Head of caudate nucleus (tissue), 42 donors: ENCODE results near the gene ACADM.
A peak's percentile ranks its signal among the peaks of the same experiment; 100 is the strongest.
"Not testable (repeated sequence)": the region's sequence is repeated elsewhere in the genome, so short reads cannot be mapped to it uniquely, and the experiment has no call there.

Source experiments
- DNase-seq, 42 donors: peaks; one replicate each; pipeline versions ENCODE4 v3.0.0 to v3.0.0-alpha.2; 2020 to 2021; ENCODE audit warnings: mixed read lengths in 7 of 42
- intact Hi-C: fragments of 100-400 bp; cut with DNase I; formaldehyde crosslinking; loops from one replicate; pipeline ENCODE4 v1.15.0; 2022

Gene ACADM

DNA sequence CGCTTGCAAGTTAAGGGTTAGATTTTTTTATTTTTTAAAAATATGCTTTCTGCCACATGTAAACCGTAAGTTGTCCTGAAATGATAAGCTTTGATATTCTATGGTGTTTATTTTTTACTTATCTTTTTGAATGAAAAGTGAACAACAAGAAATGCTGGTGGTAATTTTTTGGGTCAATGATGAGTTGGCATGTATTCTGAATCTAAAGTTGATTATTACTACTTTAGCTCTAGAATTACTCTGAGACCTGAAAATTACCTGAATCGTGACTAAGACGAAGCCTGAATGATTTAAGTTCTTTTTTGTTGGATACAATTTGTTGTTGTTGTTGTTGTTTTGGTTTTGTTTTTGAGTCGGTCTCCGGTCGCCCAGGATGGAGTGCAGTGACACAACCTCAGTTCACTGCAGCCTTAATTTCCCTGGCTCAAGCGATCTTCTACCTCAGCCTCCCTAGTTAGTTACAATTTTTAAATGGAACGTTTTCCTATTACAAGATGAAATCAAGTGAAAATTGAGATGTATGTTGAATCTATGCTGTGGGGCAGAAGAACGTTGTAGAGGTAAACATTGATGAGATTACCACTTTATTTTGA lies 62.5 kb downstream of the ACADM start:
- intact Hi-C loops: loop anchor here (2.0 kb wide), 1 partner anchor 62 kb away; the partner anchor contains the start of gene ACADM
- DNase-seq: no peak

GRCh38 chr1:75787524-75787923 lies 63.0 kb downstream of the ACADM start:
- intact Hi-C loops: loop anchor here (2.0 kb wide), 1 partner anchor 63 kb away; the partner anchor contains the start of gene ACADM
- no peak for DNase-seq

- no peak for DNase-seq
- intact Hi-C loops: no loop called here
Measured at GRCh38 chr1:75789988-75790387, 65.5 kb downstream of the ACADM start.

- no peak for DNase-seq
- intact Hi-C loops: no loop called here
Measured at GRCh38 chr1:75791022-75791421, 66.5 kb downstream of the ACADM start.

GRCh38 chr1:75792091-75792490 lies 67.6 kb downstream of the ACADM start:
- no peak for DNase-seq
- intact Hi-C loops: no loop called here

GRCh38 chr1:75794382-75794781 lies 69.9 kb downstream of the ACADM start:
- intact Hi-C loops: no loop called here
- DNase-seq: no peak

DNA sequence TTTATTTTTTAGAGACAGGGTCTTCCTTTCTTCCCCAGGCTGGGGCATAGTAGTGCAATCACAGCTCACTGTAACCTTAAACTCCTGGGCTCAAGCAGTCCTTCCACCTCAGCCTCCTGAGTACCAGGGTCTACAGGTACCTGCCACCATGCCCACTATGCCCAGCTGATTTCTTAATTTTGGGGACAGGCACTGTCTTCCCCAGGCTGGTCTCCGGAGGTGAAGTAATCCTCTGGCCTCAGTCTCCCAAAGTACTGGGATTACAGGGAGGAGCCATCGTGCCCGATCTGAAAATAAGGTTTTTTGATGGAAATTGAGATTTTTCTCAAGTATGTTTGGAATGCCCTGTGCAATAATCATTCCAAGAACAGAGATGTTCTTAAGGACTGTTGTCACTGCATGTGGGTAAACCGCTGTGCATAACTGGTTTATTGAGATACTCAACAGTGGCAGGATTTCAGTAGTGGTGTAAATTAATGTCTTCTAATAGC lies 71.2 kb downstream of the ACADM start:
- DNase-seq: no peak
- intact Hi-C loops: no loop called here

- intact Hi-C loops: no loop called here
Measured at GRCh38 chr1:75796376-75797272, 72.1 kb downstream of the ACADM start, which contains the start of gene MSH4. Gene MSH4 (plus strand): TSS chr1:75796882. CDS start chr1:75796986, 104 bp downstream.

DNA sequence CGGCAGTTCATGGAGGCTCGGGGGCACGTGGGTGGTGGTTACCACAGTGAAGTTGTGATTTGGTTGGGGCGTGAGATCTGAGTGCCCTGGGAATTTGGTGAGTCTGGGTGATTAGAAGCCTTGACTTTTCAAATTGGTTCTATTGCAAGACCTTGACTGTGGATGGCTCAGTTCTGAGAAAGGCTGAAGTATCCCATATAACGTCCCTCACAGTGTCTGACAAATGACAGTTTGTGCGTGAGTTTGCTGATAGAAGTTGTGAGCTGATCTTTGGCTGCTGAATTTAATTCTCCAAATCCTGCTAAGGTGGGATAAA lies 72.7 kb downstream of the ACADM start:
- no peak for DNase-seq
- intact Hi-C loops: no loop called here

More at GRCh38 chr1:75796376-75797272, 72.1 kb downstream of the ACADM start, which contains the start of gene MSH4:
- peak in 7 of 42 donors; percentile 7 to 63 (median 20) for DNase-seq

GRCh38 chr1:75797606-75798216 lies 73.2 kb downstream of the ACADM start:
- intact Hi-C loops: no loop called here
- DNase-seq: no peak

GRCh38 chr1:75801480-75801879 lies 77.0 kb downstream of the ACADM start:
- DNase-seq, intact Hi-C loops: not testable (repeated sequence)

DNA sequence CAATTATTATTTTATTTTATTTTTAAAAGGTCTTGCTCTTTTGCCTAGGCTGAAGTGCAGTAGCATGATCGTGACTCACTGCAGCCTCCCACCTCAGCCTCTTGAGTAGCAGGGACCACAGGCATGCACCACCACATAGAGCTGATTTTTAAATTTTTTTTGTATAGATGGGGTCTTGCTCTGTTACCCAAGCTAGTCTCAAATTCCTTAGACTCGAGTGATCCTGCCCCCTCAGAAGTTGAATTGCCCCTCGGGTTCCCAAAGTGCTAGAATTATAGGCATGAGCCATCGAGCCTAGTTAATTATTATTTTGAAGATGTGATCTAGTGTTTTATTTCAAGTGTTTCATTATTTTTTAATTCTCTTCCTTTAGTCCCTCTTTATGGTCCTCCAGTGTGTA lies 84.4 kb downstream of the ACADM start:
- intact Hi-C loops: no loop called here
- no peak for DNase-seq

DNA sequence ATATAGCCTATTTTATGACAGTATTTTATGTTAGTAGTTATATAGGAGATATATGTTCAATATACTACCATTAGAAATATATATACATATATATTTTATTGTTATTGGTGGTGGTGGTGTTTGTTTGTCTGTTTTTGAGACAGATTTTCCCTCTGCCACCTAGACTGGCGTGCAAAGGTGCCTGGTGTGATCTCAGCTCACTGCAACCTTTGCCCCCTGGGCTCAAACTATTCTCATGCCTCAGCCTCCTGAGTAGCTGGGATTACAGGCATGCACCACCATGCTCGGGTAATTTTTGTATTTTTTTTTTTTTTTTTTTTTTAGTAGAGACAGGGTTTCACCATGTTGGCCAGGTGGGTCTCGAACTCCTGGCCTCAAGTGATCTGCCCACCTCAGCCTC lies 85.6 kb downstream of the ACADM start:
- DNase-seq, intact Hi-C loops: not testable (repeated sequence)

DNA sequence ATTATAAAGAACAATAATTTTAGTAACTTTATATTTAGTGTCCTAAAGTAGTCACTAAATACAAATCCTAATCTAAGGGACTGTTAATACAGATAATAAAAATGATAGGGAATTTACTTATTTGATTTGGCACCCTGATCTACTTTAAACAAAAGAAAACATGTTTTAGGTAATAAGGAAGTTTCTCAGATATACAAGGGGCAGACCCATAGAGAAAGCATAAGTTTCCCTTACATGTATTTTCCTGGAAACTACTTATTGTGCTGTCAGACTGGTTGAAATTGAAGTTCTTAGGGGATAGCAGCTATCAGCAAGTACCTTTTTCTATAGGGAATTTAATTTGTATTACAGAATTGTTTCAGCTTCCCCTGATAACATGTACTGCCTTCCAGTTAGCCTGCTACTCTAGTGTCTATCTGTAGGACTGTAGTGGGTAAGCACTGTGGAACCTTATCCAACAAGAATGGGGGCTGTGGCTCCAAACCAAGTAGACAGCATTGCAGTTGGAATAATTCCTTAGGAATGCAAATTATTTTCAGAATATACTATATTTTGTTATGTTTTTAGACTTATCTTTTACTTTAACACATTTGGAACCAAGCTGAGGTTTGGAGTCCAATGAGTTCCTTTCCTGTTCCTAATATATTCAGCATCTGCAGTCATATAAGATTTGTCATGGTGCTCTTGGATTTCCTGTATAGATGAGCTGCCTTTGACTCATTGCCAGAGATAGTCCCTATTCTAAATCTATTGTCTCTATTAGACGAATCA lies 86.9 kb downstream of the ACADM start:
- intact Hi-C loops: no loop called here
- no peak for DNase-seq

DNA sequence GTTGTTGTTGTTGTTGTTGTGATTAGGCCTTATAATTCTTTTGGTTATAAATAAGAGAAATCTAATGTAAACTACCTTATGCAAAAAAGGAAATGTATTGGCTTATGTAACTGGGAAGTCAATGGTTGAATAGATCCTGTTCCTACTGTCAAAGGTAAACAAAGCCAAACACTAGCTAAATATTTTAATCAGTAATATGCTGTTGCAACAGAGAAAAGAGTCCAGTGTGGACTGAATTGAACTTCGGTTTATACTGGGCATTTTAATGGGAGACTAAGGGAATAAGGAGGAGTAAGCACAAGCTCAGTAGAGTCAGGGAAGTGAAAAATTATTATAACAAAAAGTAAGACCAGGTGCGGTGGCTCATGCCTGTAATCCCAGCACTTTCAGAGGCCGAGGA lies 87.6 kb downstream of the ACADM start:
- intact Hi-C loops: no loop called here
- no peak for DNase-seq
